Measurements from ENCODE around the gene CTSZ. TPM values are rescaled to one million over a fixed set of nuclear protein-coding genes. Genes with fewer than 3 reads are reported as not detected.
"Not testable (repeated sequence)": the region's sequence is repeated elsewhere in the genome, so short reads cannot be mapped to it uniquely, and the experiment has no call there.

The CTSZ gene
- total RNA-seq: 10 to 100 TPM; 29.7 to 52.2 TPM

DNA sequence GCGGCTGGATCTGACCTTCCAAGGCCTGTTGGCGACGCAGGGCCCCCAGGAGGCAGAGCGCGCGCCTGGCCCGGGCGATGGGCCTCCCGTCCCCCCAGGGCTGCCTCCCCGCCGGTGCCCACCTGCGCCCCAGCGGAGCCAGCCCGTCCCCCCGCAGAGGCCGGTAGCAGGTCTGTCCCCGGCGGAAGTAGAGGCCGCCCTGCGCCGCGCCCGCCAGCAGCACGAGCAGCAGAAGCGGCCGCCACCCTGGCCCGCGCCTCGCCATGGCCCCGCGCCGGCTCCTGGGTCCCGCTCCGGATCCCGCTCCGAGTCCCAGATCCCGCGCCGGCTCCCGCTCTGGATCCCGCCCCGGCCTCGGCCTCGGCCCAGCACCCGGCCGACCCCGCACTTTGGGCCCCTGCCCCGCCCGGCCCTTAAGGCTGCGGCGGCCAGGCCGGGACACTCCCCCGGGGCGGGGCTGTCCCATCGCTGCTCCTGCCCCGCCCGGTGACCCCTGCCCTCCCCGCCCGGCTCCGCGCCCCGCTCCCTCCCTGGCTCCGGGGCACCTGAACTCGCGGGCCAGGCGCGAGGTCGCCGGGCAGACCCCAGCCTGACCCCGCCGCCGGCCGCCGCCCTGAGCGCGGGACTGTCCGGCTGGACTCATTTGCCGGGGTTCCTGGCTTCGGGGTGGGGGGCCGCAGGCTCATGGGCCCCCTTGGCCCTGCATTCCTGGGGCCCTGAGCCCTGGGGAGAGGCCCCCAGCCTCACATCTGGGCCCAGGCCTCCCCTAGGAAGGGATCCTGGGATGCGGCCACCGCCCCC lies at the start of gene CTSZ:
TSS of gene CTSZ (minus strand) at position 391 of the 801 bp plus-strand sequence. CDS start at position 265, 126 bp downstream.
- H3K9me3 Mint-ChIP-seq: no peaks in the 10 kb centered on the region
- peaks cover 43% of the 10 kb centered on the region for H3K4me1 Mint-ChIP-seq
- H3K27ac Mint-ChIP-seq: peak within 1 kb of the TSS; percentile 94
- ATAC-seq (replicated peaks): peak; percentile 82
- H3K4me3 Mint-ChIP-seq: peak within 1 kb of the TSS; percentile 87
- H3K36me3 Mint-ChIP-seq (ENCODE audit: low read depth): peaks cover 15% of the 10 kb centered on the region
- no peaks in the 10 kb centered on the region for H3K27me3 Mint-ChIP-seq

DNA sequence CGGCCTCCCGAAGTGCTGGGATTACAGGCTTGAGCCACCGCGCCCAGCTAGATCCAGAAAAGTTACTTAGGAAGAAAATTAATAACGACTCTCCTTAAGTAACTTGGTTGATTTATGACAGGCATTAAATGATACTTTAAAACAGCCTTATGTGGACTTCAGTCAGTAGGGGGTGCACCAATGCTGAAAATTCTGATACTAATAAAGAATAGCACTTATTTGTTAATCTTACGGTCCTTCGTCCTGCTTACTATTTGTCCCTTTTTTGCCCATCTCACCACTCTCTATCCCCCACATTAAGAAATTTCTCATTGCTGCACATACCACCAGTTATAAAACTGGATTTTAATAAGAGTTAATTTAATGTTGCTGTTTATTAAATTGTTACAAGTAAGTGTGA lies 48.2 kb upstream of the CTSZ start:
- Mint-ChIP-seq H3K9me3 (no peaks in the 10 kb centered on the region), H3K27ac (no peak overlapping the region), H3K27me3 (peaks cover 15% of the 10 kb centered on the region), H3K36me3 (ENCODE audit: low read depth) (no peaks in the 10 kb centered on the region), H3K4me3 (no peak overlapping the region), H3K4me1 (no peaks in the 10 kb centered on the region)
- ATAC-seq (replicated peaks): no peak

- no peaks in the 10 kb centered on the region for H3K9me3 Mint-ChIP-seq
- H3K27ac Mint-ChIP-seq: no peak overlapping the region
- ATAC-seq (replicated peaks): no peak
- H3K4me3 Mint-ChIP-seq: no peak overlapping the region
- peaks cover 18% of the 10 kb centered on the region for H3K27me3 Mint-ChIP-seq
- no peaks in the 10 kb centered on the region for H3K36me3 Mint-ChIP-seq (ENCODE audit: low read depth)
- peaks cover 10% of the 10 kb centered on the region for H3K4me1 Mint-ChIP-seq
Measured at GRCh38 chr20:59051666-59052185, 44.7 kb upstream of the CTSZ start.

GRCh38 chr20:59050437-59050836 lies 43.4 kb upstream of the CTSZ start:
- no peak overlapping the region for H3K4me3 Mint-ChIP-seq
- no peak overlapping the region for H3K27ac Mint-ChIP-seq
- peaks cover 16% of the 10 kb centered on the region for H3K27me3 Mint-ChIP-seq
- no peaks in the 10 kb centered on the region for H3K9me3 Mint-ChIP-seq
- no peaks in the 10 kb centered on the region for H3K36me3 Mint-ChIP-seq (ENCODE audit: low read depth)
- H3K4me1 Mint-ChIP-seq: peaks cover 10% of the 10 kb centered on the region
- no peak for ATAC-seq (replicated peaks)

- Mint-ChIP-seq H3K4me1 (peaks cover 13% of the 10 kb centered on the region), H3K36me3 (ENCODE audit: low read depth) (no peaks in the 10 kb centered on the region), H3K27ac (peak overlapping the region; percentile 20), H3K4me3 (peak overlapping the region; percentile 51), H3K27me3 (peaks cover 10% of the 10 kb centered on the region), H3K9me3 (no peaks in the 10 kb centered on the region)
- ATAC-seq (replicated peaks): no peak
Measured at GRCh38 chr20:59048681-59049030, 41.6 kb upstream of the CTSZ start.

GRCh38 chr20:59047938-59048680 lies 41.1 kb upstream of the CTSZ start:
- peak overlapping the region; percentile 51 for H3K4me3 Mint-ChIP-seq
- peak overlapping the region; percentile 20 for H3K27ac Mint-ChIP-seq
- H3K27me3 Mint-ChIP-seq: peaks cover 6% of the 10 kb centered on the region
- peak; percentile 89 for ATAC-seq (replicated peaks)
- no peaks in the 10 kb centered on the region for H3K36me3 Mint-ChIP-seq (ENCODE audit: low read depth)
- H3K9me3 Mint-ChIP-seq: no peaks in the 10 kb centered on the region
- peaks cover 18% of the 10 kb centered on the region for H3K4me1 Mint-ChIP-seq

DNA sequence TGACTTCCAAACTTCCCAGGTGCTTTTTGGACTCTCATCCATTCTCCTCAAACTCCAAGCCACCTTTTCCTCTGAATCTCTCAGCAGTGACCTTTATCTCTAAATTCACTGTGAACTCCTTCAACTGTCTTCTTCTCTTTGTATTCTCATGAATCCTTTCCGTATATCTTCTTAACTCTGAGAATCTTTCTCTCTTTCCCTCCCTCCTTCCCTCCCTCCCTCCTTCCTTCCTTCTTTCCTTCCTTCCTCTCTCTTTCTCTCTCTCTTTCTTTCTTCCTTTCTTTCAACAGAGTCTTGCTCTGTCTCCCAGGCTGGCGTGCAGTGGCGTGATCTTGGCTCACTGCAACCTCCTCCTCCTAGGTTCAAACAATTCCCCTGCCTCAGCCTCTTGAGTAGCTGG lies 39.8 kb upstream of the CTSZ start:
- Mint-ChIP-seq H3K27ac (no peak overlapping the region), H3K4me1 (peaks cover 18% of the 10 kb centered on the region), H3K27me3 (peaks cover 4% of the 10 kb centered on the region), H3K9me3 (no peaks in the 10 kb centered on the region), H3K4me3 (no peak overlapping the region), H3K36me3 (ENCODE audit: low read depth) (no peaks in the 10 kb centered on the region)
- no peak for ATAC-seq (replicated peaks)

DNA sequence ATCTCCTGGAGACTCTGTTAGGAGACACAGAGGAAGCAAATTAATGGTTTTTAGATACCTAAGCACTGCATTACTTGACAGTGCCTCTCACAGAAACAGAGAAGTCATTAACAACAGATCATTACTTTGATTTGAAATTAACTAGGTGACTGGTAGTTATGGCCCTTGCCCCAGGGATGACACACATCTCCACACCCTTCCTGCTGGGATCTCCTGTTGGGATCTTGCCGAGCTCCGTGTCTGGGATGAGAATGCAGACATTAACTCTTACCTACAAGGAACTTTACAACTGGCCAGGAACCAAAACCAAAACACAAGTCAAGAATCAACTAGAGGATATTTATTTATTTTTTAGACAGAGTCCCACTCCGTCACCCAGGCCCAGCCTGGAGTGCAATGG lies 37.7 kb upstream of the CTSZ start:
- no peak for ATAC-seq (replicated peaks)
- H3K27ac Mint-ChIP-seq: no peak overlapping the region
- peaks cover 32% of the 10 kb centered on the region for H3K4me1 Mint-ChIP-seq
- H3K36me3 Mint-ChIP-seq (ENCODE audit: low read depth): peaks cover 19% of the 10 kb centered on the region
- H3K27me3 Mint-ChIP-seq: no peaks in the 10 kb centered on the region
- H3K4me3 Mint-ChIP-seq: no peak overlapping the region
- no peaks in the 10 kb centered on the region for H3K9me3 Mint-ChIP-seq

- no peak overlapping the region for H3K4me3 Mint-ChIP-seq
- no peaks in the 10 kb centered on the region for H3K27me3 Mint-ChIP-seq
- H3K4me1 Mint-ChIP-seq: peaks cover 35% of the 10 kb centered on the region
- no peak overlapping the region for H3K27ac Mint-ChIP-seq
- ATAC-seq (replicated peaks): no peak
- peaks cover 24% of the 10 kb centered on the region for H3K36me3 Mint-ChIP-seq (ENCODE audit: low read depth)
- no peaks in the 10 kb centered on the region for H3K9me3 Mint-ChIP-seq
Measured at GRCh38 chr20:59044295-59044694, 37.2 kb upstream of the CTSZ start.

- ATAC-seq (replicated peaks): no peak
- Mint-ChIP-seq H3K4me1 (peaks cover 41% of the 10 kb centered on the region), H3K36me3 (ENCODE audit: low read depth) (peaks cover 30% of the 10 kb centered on the region), H3K27ac (peak overlapping the region; percentile 74), H3K4me3 (peak overlapping the region; percentile 82), H3K27me3 (no peaks in the 10 kb centered on the region), H3K9me3 (no peaks in the 10 kb centered on the region)
Measured at GRCh38 chr20:59043698-59044097, 36.6 kb upstream of the CTSZ start.

DNA sequence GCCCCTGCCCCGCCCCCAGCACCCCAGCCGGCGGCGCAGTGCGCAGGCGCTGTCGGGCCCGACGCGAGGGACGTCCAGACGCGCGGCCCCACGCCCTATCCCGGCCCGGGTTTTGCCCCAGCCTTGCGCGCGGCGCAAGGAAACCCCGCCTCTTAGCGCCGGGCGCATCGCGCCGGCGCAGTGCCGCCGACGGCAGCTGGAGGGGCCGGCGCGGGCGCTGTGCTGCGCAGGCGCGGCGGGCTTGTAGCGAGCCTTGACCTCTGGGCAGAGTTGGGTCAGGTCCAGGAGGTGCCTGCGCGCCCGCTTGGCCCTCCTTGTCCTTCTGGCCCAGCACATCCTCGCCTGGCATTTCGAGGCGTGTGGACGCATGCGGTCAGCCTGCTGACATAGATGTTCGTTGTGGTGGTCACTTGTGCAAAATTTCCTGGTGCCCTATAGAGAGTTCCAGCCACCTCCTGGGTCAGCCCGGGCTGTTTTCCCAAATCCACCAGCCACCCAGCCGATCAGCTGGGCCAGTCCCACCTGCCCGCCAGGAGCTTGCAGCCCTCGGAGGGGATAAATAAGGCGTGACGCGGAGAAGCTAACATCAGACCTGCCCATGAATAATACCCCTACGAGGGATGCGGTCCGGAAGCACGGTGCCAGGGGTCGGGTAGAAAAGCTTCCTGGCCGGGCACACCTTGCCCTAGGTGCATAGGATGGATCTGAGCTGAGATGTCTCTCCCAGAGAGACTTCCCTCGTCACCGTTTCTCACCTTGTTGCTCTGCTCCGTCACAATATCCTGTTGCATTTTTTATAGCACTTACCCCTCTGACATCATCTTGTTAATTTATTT lies 36.0 kb upstream of the CTSZ start:
- Mint-ChIP-seq H3K4me1 (peaks cover 35% of the 10 kb centered on the region), H3K4me3 (peak overlapping the region; percentile 82), H3K27ac (peak overlapping the region; percentile 74), H3K36me3 (ENCODE audit: low read depth) (peaks cover 37% of the 10 kb centered on the region), H3K27me3 (no peaks in the 10 kb centered on the region), H3K9me3 (no peaks in the 10 kb centered on the region)
- ATAC-seq (replicated peaks): peak; percentile 97

DNA sequence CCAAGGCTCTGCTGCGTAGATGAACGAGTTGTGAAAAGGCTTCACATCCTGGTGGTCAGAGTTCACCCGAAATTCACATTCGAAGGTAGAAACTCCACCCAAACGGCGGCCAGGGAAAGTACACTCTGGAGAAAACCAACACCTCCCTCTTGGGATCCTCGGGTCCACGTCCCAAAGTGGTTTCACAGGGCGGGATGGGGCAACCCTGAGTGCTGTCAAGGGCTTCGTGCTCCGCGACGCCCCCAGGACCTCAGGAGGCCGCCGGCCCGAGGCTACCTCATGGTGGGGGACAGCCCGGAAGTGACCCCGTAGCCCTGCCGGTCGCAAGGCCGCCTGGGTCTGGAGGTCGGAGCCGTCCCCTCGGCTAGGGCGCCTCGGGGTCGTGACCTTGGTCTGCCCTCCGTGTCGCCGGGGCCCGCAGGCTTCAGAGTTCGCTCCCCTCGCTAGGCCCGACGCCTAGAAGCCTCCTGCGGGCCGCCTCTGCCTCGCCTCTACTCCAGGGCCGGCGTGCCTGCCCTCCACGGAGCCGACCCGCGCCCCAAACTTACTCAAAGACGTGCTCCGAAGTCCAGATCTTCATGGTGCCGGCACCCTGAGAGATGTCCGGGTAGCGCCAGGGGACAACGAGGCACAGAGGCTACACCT lies 35.2 kb upstream of the CTSZ start, which contains the start of gene PRELID3B:
TSS of gene PRELID3B (minus strand) at position 636 of the 645 bp plus-strand sequence. CDS start at position 580, 56 bp downstream.
- peak within 1 kb of the TSS; percentile 82 for H3K4me3 Mint-ChIP-seq
- H3K27ac Mint-ChIP-seq: peak within 1 kb of the TSS; percentile 74
- ATAC-seq (replicated peaks): peak; percentile 40
- H3K36me3 Mint-ChIP-seq (ENCODE audit: low read depth): peaks cover 44% of the 10 kb centered on the region
- peaks cover 31% of the 10 kb centered on the region for H3K4me1 Mint-ChIP-seq
- H3K27me3 Mint-ChIP-seq: no peaks in the 10 kb centered on the region
- H3K9me3 Mint-ChIP-seq: no peaks in the 10 kb centered on the region

DNA sequence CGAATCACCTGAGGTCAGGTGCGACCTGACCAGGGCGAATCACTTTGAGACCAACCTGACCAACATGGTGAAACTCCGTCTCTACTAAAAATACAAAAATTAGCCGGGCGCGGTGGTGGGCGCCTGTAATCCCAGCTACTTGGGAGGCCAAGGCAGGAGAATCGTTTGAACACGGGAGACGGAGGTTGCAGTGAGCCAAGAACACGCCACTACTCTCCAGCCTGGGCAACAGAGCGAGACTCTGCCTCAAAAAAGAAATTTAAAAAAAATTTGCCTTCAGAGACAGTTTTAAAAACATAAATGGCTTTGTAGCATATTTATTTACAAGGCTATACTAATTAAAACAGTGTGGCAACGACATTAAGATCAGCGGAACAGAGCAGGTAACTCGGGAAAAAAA lies 34.4 kb upstream of the CTSZ start:
- ATAC-seq (replicated peaks); H3K9me3 Mint-ChIP-seq; H3K27me3 Mint-ChIP-seq: not testable (repeated sequence)
- H3K4me3 Mint-ChIP-seq: peak overlapping the region; percentile 82
- H3K27ac Mint-ChIP-seq: peak overlapping the region; percentile 72
- H3K36me3 Mint-ChIP-seq (ENCODE audit: low read depth): peaks cover 52% of the 10 kb centered on the region
- H3K4me1 Mint-ChIP-seq: peaks cover 37% of the 10 kb centered on the region

- ATAC-seq (replicated peaks): no peak
- Mint-ChIP-seq H3K36me3 (ENCODE audit: low read depth) (peaks cover 60% of the 10 kb centered on the region), H3K27me3 (no peaks in the 10 kb centered on the region), H3K9me3 (no peaks in the 10 kb centered on the region), H3K4me3 (peak overlapping the region; percentile 82), H3K4me1 (peaks cover 37% of the 10 kb centered on the region), H3K27ac (peak overlapping the region; percentile 72)
Measured at GRCh38 chr20:59040667-59041066, 33.6 kb upstream of the CTSZ start.

Measured in activated T-helper 17 cell treated with anti-CD3 and anti-CD28 coated beads, Interleukin-2, amount 50 U/mL, for 72 hours (primary cell).